ENCODE measurements around the gene PJA1. TPM values are rescaled to one million over a fixed set of nuclear protein-coding genes. Genes with fewer than 3 reads are reported as not detected.

PJA1 gene
- total RNA-seq, 4 donors from 2014 or later = 14.1 to 23.2 (median 16.5) TPM

DNA sequence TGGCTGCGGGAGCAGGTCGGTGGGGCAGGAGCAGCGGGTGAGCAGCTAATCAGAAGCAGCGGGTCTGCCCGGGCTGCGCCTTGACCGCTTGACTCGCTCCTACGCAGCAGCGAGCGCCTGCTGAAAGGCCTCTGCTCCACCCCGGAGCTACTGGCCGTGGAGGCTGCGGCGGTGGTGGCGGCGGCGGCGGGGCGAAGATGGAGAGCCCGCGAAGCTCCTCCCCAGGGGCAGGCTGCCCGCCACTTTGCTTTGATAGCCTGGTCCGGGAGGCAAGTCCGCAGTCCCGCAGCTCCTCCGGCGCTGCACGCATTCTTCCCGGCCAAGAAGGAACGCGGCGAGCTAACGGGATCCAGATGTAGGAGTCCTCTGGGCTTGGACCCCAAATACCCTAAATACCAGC lies 36.7 kb downstream of the PJA1 start:
- DNase-seq (ENCODE audit: low spot score in 2 of 2) = no peak
- H3K27me3 ChIP-seq = no peaks in the 10 kb centered on the region
- H3K4me3 ChIP-seq = peak overlapping the region; percentile 14
- H3K4me1 ChIP-seq = peaks cover 6% of the 10 kb centered on the region
- H3K9me3 ChIP-seq = no peaks in the 10 kb centered on the region
- TF ChIP-seq POLR2AphosphoS5 (IDR thresholded peaks at IDR 0.05) = no peak
- TF ChIP-seq POLR2A (IDR thresholded peaks at IDR 0.05) = no peak
- TF ChIP-seq EP300 (IDR thresholded peaks at IDR 0.05) = no peak
- TF ChIP-seq, protein P1, sequence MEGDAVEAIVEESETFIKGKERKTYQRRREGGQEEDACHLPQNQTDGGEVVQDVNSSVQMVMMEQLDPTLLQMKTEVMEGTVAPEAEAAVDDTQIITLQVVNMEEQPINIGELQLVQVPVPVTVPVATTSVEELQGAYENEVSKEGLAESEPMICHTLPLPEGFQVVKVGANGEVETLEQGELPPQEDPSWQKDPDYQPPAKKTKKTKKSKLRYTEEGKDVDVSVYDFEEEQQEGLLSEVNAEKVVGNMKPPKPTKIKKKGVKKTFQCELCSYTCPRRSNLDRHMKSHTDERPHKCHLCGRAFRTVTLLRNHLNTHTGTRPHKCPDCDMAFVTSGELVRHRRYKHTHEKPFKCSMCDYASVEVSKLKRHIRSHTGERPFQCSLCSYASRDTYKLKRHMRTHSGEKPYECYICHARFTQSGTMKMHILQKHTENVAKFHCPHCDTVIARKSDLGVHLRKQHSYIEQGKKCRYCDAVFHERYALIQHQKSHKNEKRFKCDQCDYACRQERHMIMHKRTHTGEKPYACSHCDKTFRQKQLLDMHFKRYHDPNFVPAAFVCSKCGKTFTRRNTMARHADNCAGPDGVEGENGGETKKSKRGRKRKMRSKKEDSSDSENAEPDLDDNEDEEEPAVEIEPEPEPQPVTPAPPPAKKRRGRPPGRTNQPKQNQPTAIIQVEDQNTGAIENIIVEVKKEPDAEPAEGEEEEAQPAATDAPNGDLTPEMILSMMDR (IDR thresholded peaks at IDR 0.05) = no peak
- H3K27ac ChIP-seq = no peak overlapping the region
- no peaks in the 10 kb centered on the region for H3K36me3 ChIP-seq
- WGBS = 37% methylated on average over 5 of the region's 34 CpGs

DNA sequence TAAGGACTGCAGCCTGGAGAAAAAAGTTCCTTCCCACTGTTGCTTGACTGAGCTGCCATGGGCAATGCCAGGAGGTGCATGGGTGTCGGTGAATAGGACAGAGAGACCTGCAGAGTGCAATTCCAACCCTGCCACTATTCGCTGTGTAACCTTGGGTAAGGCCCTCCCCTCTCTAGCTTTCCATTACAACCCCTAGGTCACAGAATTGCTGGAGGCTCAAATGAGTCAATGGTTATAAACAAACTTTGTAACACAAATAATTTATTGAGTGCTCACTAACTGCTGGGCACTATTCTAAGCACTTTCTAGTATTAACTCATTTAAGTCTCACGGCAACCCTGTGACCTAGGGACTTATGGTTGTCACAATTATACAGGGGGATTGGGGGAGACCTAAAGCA lies 37.8 kb downstream of the PJA1 start:
- 69% methylated on average over 3 of the region's 3 CpGs for WGBS
- no peak for DNase-seq (ENCODE audit: low spot score in 2 of 2)
- H3K9me3 ChIP-seq = no peaks in the 10 kb centered on the region
- H3K27me3 ChIP-seq = no peaks in the 10 kb centered on the region
- peaks cover 4% of the 10 kb centered on the region for H3K4me1 ChIP-seq
- no peak overlapping the region for H3K27ac ChIP-seq
- TF ChIP-seq POLR2AphosphoS5 (IDR thresholded peaks at IDR 0.05) (no peak), POLR2A (IDR thresholded peaks at IDR 0.05) (no peak), EP300 (IDR thresholded peaks at IDR 0.05) (no peak)
- TF ChIP-seq, protein P1 (IDR thresholded peaks at IDR 0.05) = no peak
- H3K36me3 ChIP-seq = no peaks in the 10 kb centered on the region
- H3K4me3 ChIP-seq = no peak overlapping the region

DNA sequence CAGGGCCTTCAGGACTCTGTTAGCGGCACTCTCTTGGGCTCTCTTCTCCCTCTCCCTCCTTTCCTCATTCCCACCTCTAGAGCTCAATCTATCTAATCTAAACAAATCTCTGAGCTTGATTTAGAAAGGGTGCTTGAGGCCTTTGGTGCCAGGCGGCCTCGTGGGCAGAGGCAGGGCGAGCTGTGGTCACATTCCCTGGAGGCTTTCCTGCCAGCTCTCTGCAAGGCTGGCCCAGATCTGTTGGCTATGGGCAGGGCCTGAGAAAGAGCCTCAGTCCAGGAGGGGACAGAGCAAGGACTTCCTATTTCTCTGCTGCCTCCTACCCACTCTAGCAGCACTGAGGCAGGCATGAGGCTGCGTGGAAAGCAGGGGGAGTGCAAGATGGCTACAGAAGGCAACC lies 38.6 kb downstream of the PJA1 start:
- H3K36me3 ChIP-seq = no peaks in the 10 kb centered on the region
- no peak for DNase-seq (ENCODE audit: low spot score in 2 of 2)
- H3K4me1 ChIP-seq = peaks cover 5% of the 10 kb centered on the region
- H3K27ac ChIP-seq = no peak overlapping the region
- TF ChIP-seq POLR2A (IDR thresholded peaks at IDR 0.05) (no peak), POLR2AphosphoS5 (IDR thresholded peaks at IDR 0.05) (no peak), EP300 (IDR thresholded peaks at IDR 0.05) (no peak)
- TF ChIP-seq, protein P1 (IDR thresholded peaks at IDR 0.05) = no peak
- no peaks in the 10 kb centered on the region for H3K27me3 ChIP-seq
- H3K9me3 ChIP-seq = no peaks in the 10 kb centered on the region
- no peak overlapping the region for H3K4me3 ChIP-seq
- WGBS = 77% methylated on average over 5 of the region's 5 CpGs

DNA sequence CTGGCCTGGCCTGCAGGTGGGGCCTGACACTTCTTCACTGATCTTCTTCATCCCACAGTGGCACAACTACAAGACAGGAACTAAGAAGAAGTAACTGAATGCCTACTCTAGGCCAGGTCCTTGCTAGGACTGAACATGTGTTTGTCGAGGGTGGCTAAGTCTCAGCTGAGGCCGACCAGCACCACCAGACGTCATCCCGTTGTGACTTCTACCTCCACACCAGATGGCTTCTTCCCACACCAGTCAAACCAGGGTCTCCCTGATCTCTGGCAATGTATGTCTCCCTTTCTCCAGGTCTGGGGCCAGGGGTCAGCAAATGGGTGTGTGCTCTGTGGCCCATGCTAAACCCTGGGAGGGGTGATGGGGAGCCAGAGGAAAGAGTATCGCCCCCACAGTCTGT lies 40.2 kb downstream of the PJA1 start:
- TF ChIP-seq, protein P1 (IDR thresholded peaks at IDR 0.05) = no peak
- no peak for TF ChIP-seq EP300 (IDR thresholded peaks at IDR 0.05)
- no peak for TF ChIP-seq POLR2A (IDR thresholded peaks at IDR 0.05)
- no peak for TF ChIP-seq POLR2AphosphoS5 (IDR thresholded peaks at IDR 0.05)
- Histone ChIP-seq H3K36me3 (no peaks in the 10 kb centered on the region), H3K4me3 (no peak overlapping the region), H3K4me1 (peaks cover 6% of the 10 kb centered on the region), H3K27me3 (no peaks in the 10 kb centered on the region), H3K27ac (no peak overlapping the region), H3K9me3 (no peaks in the 10 kb centered on the region)
- DNase-seq (ENCODE audit: low spot score in 2 of 2) = no peak
- WGBS = 75% methylated on average over 5 of the region's 5 CpGs

DNA sequence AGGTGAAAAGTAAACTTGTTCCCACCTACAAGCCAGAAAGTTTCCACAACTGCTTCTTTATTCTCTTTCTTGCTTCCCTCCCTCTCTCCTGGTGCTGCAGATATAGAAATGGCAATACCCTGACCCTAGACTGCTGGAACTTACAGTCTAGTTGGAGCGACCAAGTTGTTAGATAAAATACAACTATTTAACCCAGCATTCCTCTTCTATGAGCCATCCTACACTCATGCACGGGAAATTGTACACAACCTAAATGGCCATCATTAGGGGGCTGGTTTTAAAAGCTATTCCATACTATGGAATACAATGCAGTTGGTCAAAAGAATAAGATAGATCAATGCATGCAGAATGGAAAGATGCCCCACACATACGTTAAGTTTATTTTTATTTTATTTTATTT lies 41.1 kb downstream of the PJA1 start:
- Histone ChIP-seq H3K27me3 (no peaks in the 10 kb centered on the region), H3K4me3 (no peak overlapping the region), H3K36me3 (no peaks in the 10 kb centered on the region), H3K4me1 (peaks cover 6% of the 10 kb centered on the region), H3K9me3 (no peaks in the 10 kb centered on the region), H3K27ac (no peak overlapping the region)
- WGBS = 80% methylated on average over 3 of the region's 3 CpGs
- no peak for DNase-seq (ENCODE audit: low spot score in 2 of 2)
- TF ChIP-seq EP300 (IDR thresholded peaks at IDR 0.05) = no peak

DNA sequence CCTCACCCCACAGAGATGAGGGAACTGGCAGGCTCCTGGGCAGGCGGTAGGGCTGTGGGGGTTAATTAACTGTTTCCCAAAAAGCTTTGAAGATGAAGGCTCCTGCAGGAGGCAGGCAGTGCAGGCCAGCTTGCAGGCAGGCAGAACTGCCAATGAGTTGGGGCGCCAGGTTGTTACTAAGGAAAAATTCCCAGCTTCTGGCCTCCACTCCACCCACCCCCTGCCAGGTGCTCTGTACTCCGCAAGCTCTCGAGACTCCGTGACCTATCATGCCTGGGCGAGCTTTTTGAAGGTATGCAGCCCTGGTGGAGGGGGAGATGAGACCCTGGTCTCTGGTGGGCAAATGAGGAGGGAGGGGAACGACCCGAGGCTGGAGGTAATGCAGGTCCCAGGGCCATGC lies 41.8 kb downstream of the PJA1 start:
- Histone ChIP-seq H3K27ac (no peak overlapping the region), H3K27me3 (no peaks in the 10 kb centered on the region), H3K4me1 (peaks cover 2% of the 10 kb centered on the region), H3K36me3 (no peaks in the 10 kb centered on the region), H3K9me3 (no peaks in the 10 kb centered on the region), H3K4me3 (no peak overlapping the region)
- no peak for TF ChIP-seq EP300 (IDR thresholded peaks at IDR 0.05)
- TF ChIP-seq POLR2AphosphoS5 (IDR thresholded peaks at IDR 0.05) = no peak
- no peak for TF ChIP-seq POLR2A (IDR thresholded peaks at IDR 0.05)
- TF ChIP-seq, protein P1 (IDR thresholded peaks at IDR 0.05) = no peak
- DNase-seq (ENCODE audit: low spot score in 2 of 2) = no peak
- WGBS = 66% methylated on average over 5 of the region's 8 CpGs
